Measurements from ENCODE around the gene CLEC1B.
"Not testable (repeated sequence)": the region's sequence is repeated elsewhere in the genome, so short reads cannot be mapped to it uniquely, and the experiment has no call there.

The CLEC1B gene

GRCh38 chr12:9999016-9999415, at the start of gene CLEC1B:
CLEC1B (minus strand) TSS chr12:9999121; CDS start chr12:9999100, 21 bp downstream.
- H3K27ac Mint-ChIP-seq = no peak within 1 kb of the TSS
- no peaks in the 10 kb centered on the region for H3K9me3 Mint-ChIP-seq
- H3K36me3 Mint-ChIP-seq (ENCODE audit: low read depth) = no peaks in the 10 kb centered on the region
- no peaks in the 10 kb centered on the region for H3K4me1 Mint-ChIP-seq (ENCODE audit: low read depth)
- DNase-seq (ENCODE audit: low spot score) = no peak
- no peak within 1 kb of the TSS for H3K4me3 Mint-ChIP-seq
- peaks cover 51% of the 10 kb centered on the region for H3K27me3 Mint-ChIP-seq (ENCODE audit: low read depth)

DNA sequence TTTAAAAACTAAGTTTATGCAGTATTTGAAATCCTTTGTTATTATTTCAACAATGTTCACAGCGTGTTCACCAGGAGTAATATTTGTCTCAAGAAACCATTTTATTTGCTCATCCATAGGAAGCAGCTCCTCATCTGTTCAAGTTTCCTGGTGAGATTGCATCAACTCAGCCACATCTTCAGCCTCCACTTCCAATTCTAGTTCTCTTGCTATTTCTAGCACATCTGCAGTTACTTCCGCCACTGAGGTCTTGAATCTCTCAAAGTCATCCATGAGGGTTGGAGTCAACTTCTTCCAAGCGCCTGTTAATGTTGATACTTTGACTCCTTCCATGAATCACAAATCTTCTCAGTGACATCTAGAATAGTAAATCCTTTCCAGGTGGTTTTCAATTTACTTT, 49.6 kb upstream of the CLEC1B start:
- DNase-seq (ENCODE audit: low spot score) = no peak
- Mint-ChIP-seq H3K9me3 (no peaks in the 10 kb centered on the region), H3K4me1 (ENCODE audit: low read depth) (peaks cover 13% of the 10 kb centered on the region), H3K27ac (no peak overlapping the region), H3K4me3 (no peak overlapping the region), H3K36me3 (ENCODE audit: low read depth) (no peaks in the 10 kb centered on the region), H3K27me3 (ENCODE audit: low read depth) (peaks cover 36% of the 10 kb centered on the region)

DNA sequence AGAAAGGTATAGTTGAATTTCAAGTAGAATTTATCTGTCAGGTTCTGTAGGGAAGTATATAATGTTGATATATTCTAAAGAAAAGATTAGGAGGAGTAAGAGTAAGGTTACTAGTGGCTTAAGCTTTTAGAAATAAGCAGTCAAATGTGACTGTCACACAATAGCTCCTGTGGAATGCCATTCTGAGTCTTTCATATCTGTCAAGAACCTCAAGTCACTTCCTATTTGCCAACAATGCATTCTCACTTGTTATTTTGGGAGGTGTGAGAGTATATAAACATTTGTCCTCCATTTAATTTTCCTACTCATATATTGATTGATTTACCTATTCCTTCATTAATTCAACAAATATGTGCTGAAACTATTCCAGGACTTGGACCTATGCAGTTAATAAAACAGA, 43.2 kb upstream of the CLEC1B start:
- Mint-ChIP-seq H3K4me3 (no peak overlapping the region), H3K27ac (no peak overlapping the region), H3K4me1 (ENCODE audit: low read depth) (no peaks in the 10 kb centered on the region), H3K9me3 (no peaks in the 10 kb centered on the region), H3K36me3 (ENCODE audit: low read depth) (no peaks in the 10 kb centered on the region), H3K27me3 (ENCODE audit: low read depth) (peaks cover 51% of the 10 kb centered on the region)
- DNase-seq (ENCODE audit: low spot score) = no peak

DNA sequence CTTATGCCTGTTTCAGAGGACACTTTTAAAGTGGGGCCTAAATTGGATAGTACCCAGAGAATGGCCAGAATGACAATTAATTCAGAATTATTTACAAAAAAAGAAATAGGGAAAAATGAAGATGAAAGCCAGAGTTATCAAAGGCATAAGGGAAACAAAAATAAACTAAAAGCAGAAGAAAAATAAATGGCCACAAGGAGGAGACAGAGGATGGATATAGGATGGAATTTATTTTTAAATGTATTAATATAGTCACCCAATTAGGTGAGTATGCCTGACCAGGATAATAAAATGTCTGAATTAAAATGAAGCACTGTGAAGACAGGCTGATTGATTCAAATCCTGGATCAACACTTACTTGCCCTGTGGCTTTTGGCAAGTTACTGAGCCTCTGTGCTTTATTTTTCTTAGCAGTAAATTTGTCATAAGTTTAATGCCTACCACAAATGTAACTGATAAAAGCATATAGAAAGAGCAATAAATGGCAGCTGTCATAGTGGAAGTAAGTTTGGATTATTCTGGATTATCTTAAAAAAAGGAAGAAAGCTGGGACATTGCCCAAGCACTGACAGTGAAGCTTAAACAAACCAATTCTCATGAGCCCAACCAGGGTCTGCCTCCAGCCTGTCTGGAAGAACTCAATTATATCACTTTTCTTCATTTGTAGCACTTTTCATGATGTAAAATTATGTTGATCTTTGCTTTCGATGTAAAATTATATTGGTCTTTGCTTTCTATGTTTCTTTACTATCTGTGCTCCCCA, 35.0 kb upstream of the CLEC1B start:
- H3K9me3 Mint-ChIP-seq = no peaks in the 10 kb centered on the region
- H3K4me3 Mint-ChIP-seq = no peak overlapping the region
- H3K36me3 Mint-ChIP-seq (ENCODE audit: low read depth) = no peaks in the 10 kb centered on the region
- peaks cover 13% of the 10 kb centered on the region for H3K27me3 Mint-ChIP-seq (ENCODE audit: low read depth)
- no peak overlapping the region for H3K27ac Mint-ChIP-seq
- no peaks in the 10 kb centered on the region for H3K4me1 Mint-ChIP-seq (ENCODE audit: low read depth)
- no peak for DNase-seq (ENCODE audit: low spot score)

- H3K4me1 Mint-ChIP-seq (ENCODE audit: low read depth) = no peaks in the 10 kb centered on the region
These were observed 32.9 kb upstream of the CLEC1B start for GRCh38 chr12:10031771-10032175.

GRCh38 chr12:10031321-10031720, 32.4 kb upstream of the CLEC1B start:
- Mint-ChIP-seq H3K4me1 (ENCODE audit: low read depth) (no peaks in the 10 kb centered on the region), H3K36me3 (ENCODE audit: low read depth) (no peaks in the 10 kb centered on the region), H3K27me3 (ENCODE audit: low read depth) (peaks cover 22% of the 10 kb centered on the region), H3K9me3 (no peaks in the 10 kb centered on the region), H3K27ac (no peak overlapping the region), H3K4me3 (no peak overlapping the region)
- no peak for DNase-seq (ENCODE audit: low spot score)

More at GRCh38 chr12:10031771-10032175, 32.9 kb upstream of the CLEC1B start:
- Mint-ChIP-seq H3K9me3 (no peaks in the 10 kb centered on the region), H3K27ac (no peak overlapping the region), H3K27me3 (ENCODE audit: low read depth) (peaks cover 21% of the 10 kb centered on the region), H3K36me3 (ENCODE audit: low read depth) (no peaks in the 10 kb centered on the region), H3K4me3 (no peak overlapping the region)
- no peak for DNase-seq (ENCODE audit: low spot score)

DNA sequence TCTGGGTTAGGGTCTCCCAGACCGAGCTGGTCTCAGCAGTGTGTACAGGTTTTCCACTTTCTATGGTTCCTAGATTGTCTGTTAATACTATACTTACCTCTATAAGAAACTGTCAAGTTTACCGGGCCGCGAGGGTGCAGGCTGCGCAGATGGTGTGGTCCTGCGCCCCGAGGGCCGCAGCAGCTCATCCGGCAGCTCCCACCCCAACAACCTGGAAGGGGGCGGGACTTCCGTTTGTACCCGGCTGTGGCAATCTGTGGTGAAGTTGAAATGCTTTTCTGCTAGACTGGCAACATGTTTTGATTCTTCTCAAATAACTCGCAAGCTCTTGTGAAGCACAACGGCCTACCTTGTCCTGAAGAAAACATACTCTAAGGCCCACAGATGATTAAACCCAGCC, 31.5 kb upstream of the CLEC1B start, which contains the start of gene CLEC9A:
TSS of gene CLEC9A (plus strand) at position 237 of the 400 bp plus-strand sequence. CDS start 22,006 bp downstream, outside the sequence.
- Mint-ChIP-seq H3K9me3 (no peaks in the 10 kb centered on the region), H3K27me3 (ENCODE audit: low read depth) (peaks cover 22% of the 10 kb centered on the region), H3K4me1 (ENCODE audit: low read depth) (no peaks in the 10 kb centered on the region), H3K27ac (no peak within 1 kb of the TSS), H3K4me3 (no peak within 1 kb of the TSS), H3K36me3 (ENCODE audit: low read depth) (no peaks in the 10 kb centered on the region)
- no peak for DNase-seq (ENCODE audit: low spot score)

DNA sequence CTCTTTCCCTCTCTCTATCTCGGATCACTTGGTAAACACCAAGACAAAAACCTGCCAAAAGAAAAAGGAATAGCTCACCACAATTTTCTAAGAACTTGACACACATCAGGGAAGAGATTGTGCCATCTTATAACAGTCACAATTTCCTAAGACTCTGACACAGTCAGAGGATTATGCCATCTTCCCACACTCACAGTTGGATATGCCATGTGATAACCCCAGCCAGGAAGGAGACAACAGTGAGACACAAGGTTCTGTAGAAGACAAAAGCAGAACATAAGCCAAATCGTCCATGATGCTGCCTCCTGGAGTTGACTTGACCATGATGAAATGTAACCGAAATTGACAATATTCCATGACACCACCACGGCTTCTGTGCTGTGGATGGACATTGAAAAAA, 28.8 kb upstream of the CLEC1B start:
- Mint-ChIP-seq H3K27me3 (ENCODE audit: low read depth) (peaks cover 27% of the 10 kb centered on the region), H3K27ac (no peak overlapping the region), H3K9me3 (no peaks in the 10 kb centered on the region), H3K4me1 (ENCODE audit: low read depth) (no peaks in the 10 kb centered on the region), H3K36me3 (ENCODE audit: low read depth) (no peaks in the 10 kb centered on the region), H3K4me3 (no peak overlapping the region)
- DNase-seq (ENCODE audit: low spot score) = no peak

DNA sequence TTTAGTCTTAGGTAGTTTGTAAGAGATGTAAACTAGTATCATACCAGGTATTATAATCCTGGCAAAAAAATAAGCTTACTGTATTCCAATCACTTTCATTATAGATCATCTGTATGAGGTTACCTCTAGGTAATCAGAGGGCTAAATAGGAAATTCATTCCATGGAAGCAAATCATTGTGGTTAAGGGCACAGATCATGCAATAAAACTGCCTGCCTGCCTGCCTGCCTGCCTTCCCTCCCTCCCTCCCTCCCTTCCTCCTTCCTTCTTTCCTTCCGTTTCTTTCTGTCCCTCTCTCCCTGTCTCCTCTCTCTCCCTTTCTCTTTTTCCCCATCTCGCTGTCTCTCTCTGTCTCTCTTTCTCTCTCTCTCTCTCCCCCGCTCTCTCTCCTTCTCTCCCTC, 28.4 kb upstream of the CLEC1B start:
- DNase-seq (ENCODE audit: low spot score) = no peak
- H3K9me3 Mint-ChIP-seq = no peaks in the 10 kb centered on the region
- H3K4me1 Mint-ChIP-seq (ENCODE audit: low read depth) = no peaks in the 10 kb centered on the region
- H3K36me3 Mint-ChIP-seq (ENCODE audit: low read depth) = no peaks in the 10 kb centered on the region
- peaks cover 31% of the 10 kb centered on the region for H3K27me3 Mint-ChIP-seq (ENCODE audit: low read depth)
- H3K4me3 Mint-ChIP-seq = no peak overlapping the region
- no peak overlapping the region for H3K27ac Mint-ChIP-seq

- H3K4me3 Mint-ChIP-seq; H3K4me1 Mint-ChIP-seq (ENCODE audit: low read depth); H3K36me3 Mint-ChIP-seq (ENCODE audit: low read depth); H3K9me3 Mint-ChIP-seq; H3K27ac Mint-ChIP-seq; DNase-seq (ENCODE audit: low spot score): not testable (repeated sequence)
- H3K27me3 Mint-ChIP-seq (ENCODE audit: low read depth) = peaks cover 34% of the 10 kb centered on the region
These were observed 27.7 kb upstream of the CLEC1B start for GRCh38 chr12:10026666-10027065.

GRCh38 chr12:10025236-10025635, 26.3 kb upstream of the CLEC1B start:
- Mint-ChIP-seq H3K36me3 (ENCODE audit: low read depth) (no peaks in the 10 kb centered on the region), H3K4me3 (no peak overlapping the region), H3K27ac (no peak overlapping the region), H3K4me1 (ENCODE audit: low read depth) (no peaks in the 10 kb centered on the region), H3K9me3 (no peaks in the 10 kb centered on the region), H3K27me3 (ENCODE audit: low read depth) (peaks cover 39% of the 10 kb centered on the region)
- DNase-seq (ENCODE audit: low spot score) = no peak

- DNase-seq (ENCODE audit: low spot score) = no peak
- H3K27me3 Mint-ChIP-seq (ENCODE audit: low read depth) = peaks cover 20% of the 10 kb centered on the region
- no peak overlapping the region for H3K4me3 Mint-ChIP-seq
- H3K9me3 Mint-ChIP-seq = no peaks in the 10 kb centered on the region
- no peaks in the 10 kb centered on the region for H3K36me3 Mint-ChIP-seq (ENCODE audit: low read depth)
- H3K27ac Mint-ChIP-seq = no peak overlapping the region
- peaks cover 1% of the 10 kb centered on the region for H3K4me1 Mint-ChIP-seq (ENCODE audit: low read depth)
These were observed 22.4 kb upstream of the CLEC1B start for GRCh38 chr12:10021342-10021741.

DNA sequence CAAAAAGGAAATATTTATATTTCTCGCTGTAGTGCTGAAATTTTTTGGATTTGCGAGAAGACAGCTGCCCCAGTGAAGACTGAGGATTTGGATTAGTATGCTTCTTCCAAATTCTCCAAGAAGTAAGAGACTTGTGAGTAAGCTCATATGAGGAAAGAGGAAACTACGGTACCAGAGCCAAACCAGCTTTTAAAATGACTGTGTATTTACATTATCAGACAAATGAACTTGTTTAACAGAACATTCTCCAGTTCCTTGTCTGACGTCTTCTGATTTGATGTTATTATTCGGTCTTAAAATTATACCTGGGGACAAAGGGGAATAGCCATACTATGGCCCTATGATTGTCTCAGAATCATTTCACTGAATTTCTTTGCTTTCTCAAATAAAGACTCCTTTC, 19.5 kb upstream of the CLEC1B start:
- DNase-seq (ENCODE audit: low spot score) = no peak
- no peak overlapping the region for H3K27ac Mint-ChIP-seq
- H3K4me3 Mint-ChIP-seq = no peak overlapping the region
- peaks cover 1% of the 10 kb centered on the region for H3K4me1 Mint-ChIP-seq (ENCODE audit: low read depth)
- peaks cover 31% of the 10 kb centered on the region for H3K27me3 Mint-ChIP-seq (ENCODE audit: low read depth)
- no peaks in the 10 kb centered on the region for H3K36me3 Mint-ChIP-seq (ENCODE audit: low read depth)
- no peaks in the 10 kb centered on the region for H3K9me3 Mint-ChIP-seq

DNA sequence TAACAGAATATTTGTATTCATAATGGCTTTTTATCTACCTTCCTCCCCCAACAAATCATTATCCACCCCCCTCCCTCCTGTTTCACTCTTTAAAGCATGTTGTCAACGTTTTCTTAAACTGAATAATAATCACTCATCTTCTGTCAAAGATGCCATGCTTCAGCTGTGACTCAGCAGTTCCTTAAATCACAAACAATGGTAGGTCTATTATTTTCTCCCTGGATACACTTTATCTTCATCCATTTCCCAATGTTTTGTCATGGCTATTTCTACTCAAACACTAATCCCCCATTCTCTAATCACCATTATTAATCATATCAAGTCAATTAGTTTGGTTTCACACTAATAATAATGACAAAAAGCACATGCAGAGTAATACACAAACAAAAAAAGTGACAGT, 18.0 kb upstream of the CLEC1B start:
- peaks cover 1% of the 10 kb centered on the region for H3K4me1 Mint-ChIP-seq (ENCODE audit: low read depth)

GRCh38 chr12:10015450-10015849, 16.5 kb upstream of the CLEC1B start:
- Mint-ChIP-seq H3K27me3 (ENCODE audit: low read depth) (peaks cover 35% of the 10 kb centered on the region), H3K27ac (no peak overlapping the region), H3K4me1 (ENCODE audit: low read depth) (peaks cover 1% of the 10 kb centered on the region), H3K4me3 (no peak overlapping the region), H3K36me3 (ENCODE audit: low read depth) (no peaks in the 10 kb centered on the region), H3K9me3 (no peaks in the 10 kb centered on the region)
- no peak for DNase-seq (ENCODE audit: low spot score)

More for the DNA sequence above, 18.0 kb upstream of the CLEC1B start:
- Mint-ChIP-seq H3K9me3 (no peaks in the 10 kb centered on the region), H3K4me3 (no peak overlapping the region), H3K27me3 (ENCODE audit: low read depth) (peaks cover 35% of the 10 kb centered on the region), H3K27ac (no peak overlapping the region), H3K36me3 (ENCODE audit: low read depth) (no peaks in the 10 kb centered on the region)
- DNase-seq (ENCODE audit: low spot score) = no peak
